SK-N-SH (cell line): ENCODE data around the gene FALEC.
A peak's percentile ranks its signal among the peaks of the same experiment; 100 is the strongest.

ENCODE experiments used
- JUND ChIP-seq: IDR thresholded peaks from 2 replicates; pipeline ENCODE4 v1.4.0; 2012
- NRF1 ChIP-seq: IDR thresholded peaks from 2 replicates; pipeline ENCODE4 v1.6.1; 2012; ENCODE audit warnings: low read depth, mild to moderate bottlenecking, low read length
- POLR2AphosphoS5 ChIP-seq: IDR thresholded peaks from 2 replicates; pipeline ENCODE4 v1.6.1; 2012; ENCODE audit warnings: low read depth, low read length
- RAD21 ChIP-seq: IDR thresholded peaks from 2 replicates; pipeline ENCODE4 v1.6.1; 2012; ENCODE audit warnings: mild to moderate bottlenecking, low read length
- TAF1 ChIP-seq: IDR thresholded peaks from 2 replicates; pipeline ENCODE4 v1.6.1; 2012; ENCODE audit warnings: low read depth, mild to moderate bottlenecking, low read length, moderate library complexity, borderline replicate concordance
- TEAD4 ChIP-seq: IDR thresholded peaks from 2 replicates; pipeline ENCODE4 v1.4.0; 2012; ENCODE audit warnings: mild to moderate bottlenecking, borderline replicate concordance; ENCODE audit not compliant: insufficient read depth
- YY1 ChIP-seq: IDR thresholded peaks from 2 replicates; pipeline ENCODE4 v1.4.0; 2012; ENCODE audit warnings: low read depth, mild to moderate bottlenecking
- TF ChIP-seq, protein P1 (sequence below): fragments of 200-600 bp; sonication (generic); IDR thresholded peaks from 2 replicates; pipeline ENCODE4 v1.6.1; 2017; ENCODE audit warnings: antibody characterized with exemption, mild to moderate bottlenecking, moderate library complexity

DNA sequence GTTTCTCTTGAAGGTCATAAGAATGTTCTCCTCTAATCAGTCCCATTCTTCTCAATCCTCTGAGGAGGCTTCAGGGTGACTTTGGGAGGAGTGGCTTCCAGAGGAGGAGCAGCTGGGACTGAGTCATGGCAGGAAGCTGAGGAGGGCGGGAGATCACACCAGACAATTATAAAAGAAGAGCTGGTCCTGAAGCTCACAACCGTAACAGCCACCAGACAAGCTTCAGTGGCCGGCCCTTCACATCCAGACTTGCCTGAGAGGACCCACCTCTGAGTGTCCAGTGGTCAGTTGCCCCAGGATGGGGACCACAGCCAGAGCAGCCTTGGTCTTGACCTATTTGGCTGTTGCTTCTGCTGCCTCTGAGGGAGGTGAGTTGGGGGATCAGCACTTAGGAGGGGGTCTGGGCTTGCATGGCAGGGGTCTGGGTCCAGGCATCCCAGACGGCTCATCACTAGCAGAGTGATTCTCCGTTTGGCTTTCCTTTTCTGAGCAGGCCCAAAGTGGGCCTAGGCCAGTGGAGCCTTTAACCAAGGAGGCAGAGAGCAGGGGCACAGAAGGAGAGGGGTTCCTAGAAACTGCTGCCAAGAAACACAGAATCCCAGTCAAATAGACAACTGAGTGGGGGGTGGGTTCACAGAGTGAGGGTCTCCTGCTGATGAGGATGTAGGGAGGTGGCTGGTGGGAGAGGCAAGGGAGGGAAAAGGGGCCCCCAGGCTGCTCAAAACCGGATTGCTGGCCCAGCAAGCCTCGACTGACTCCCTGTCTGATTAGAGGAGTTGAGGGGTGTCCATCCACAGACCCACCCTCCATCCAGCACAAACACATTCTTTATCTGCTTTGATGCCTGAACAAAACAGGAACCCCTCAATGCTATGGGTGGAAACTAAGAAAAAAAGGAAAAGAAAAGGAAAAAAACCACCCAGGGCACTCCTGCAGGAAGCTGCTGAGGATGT lies 7.4 kb upstream of the FALEC start, which contains the start of gene ECM1:
- no peak for TF ChIP-seq YY1
- TF ChIP-seq, protein P1, sequence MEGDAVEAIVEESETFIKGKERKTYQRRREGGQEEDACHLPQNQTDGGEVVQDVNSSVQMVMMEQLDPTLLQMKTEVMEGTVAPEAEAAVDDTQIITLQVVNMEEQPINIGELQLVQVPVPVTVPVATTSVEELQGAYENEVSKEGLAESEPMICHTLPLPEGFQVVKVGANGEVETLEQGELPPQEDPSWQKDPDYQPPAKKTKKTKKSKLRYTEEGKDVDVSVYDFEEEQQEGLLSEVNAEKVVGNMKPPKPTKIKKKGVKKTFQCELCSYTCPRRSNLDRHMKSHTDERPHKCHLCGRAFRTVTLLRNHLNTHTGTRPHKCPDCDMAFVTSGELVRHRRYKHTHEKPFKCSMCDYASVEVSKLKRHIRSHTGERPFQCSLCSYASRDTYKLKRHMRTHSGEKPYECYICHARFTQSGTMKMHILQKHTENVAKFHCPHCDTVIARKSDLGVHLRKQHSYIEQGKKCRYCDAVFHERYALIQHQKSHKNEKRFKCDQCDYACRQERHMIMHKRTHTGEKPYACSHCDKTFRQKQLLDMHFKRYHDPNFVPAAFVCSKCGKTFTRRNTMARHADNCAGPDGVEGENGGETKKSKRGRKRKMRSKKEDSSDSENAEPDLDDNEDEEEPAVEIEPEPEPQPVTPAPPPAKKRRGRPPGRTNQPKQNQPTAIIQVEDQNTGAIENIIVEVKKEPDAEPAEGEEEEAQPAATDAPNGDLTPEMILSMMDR, result no peak
- no peak for TF ChIP-seq RAD21
- no peak for TF ChIP-seq POLR2AphosphoS5
- no peak for TF ChIP-seq NRF1
- no peak for TF ChIP-seq TEAD4
- peak; percentile 40; the same call in 1 of the 2 replicates for TF ChIP-seq TAF1
- peak; percentile 64; the same call in 1 of the 2 replicates for TF ChIP-seq JUND
